Stimulated activated naive CD8-positive, alpha-beta T cell treated with anti-CD3 and anti-CD28 coated beads, Interleukin-15, Interleukin-2, amounts not matched to agents 100 ng/mL and 50 ng/mL, for 24 hours (primary cell): ENCODE data around the gene MITF.

Source experiments
- H3K27ac Mint-ChIP-seq: one replicate; pipeline ENCODE4 v1.8.0; 2021; ENCODE audit warnings: mild to moderate bottlenecking, mixed read lengths
- H3K27me3 Mint-ChIP-seq: one replicate; pipeline ENCODE4 v1.8.0; 2021; ENCODE audit warnings: mixed read lengths
- H3K36me3 Mint-ChIP-seq: one replicate; pipeline ENCODE4 v1.8.0; 2021; ENCODE audit warnings: low read depth, mixed read lengths
- H3K4me1 Mint-ChIP-seq: one replicate; pipeline ENCODE4 v1.8.0; 2021; ENCODE audit warnings: low read depth, mixed read lengths
- H3K4me3 Mint-ChIP-seq: one replicate; pipeline ENCODE4 v1.8.0; 2021; ENCODE audit warnings: mild to moderate bottlenecking, mixed read lengths
- H3K9me3 Mint-ChIP-seq: one replicate; pipeline ENCODE4 v1.8.0; 2021; ENCODE audit warnings: mixed read lengths

Gene MITF

GRCh38 chr3:69959581-69959980 lies 220.3 kb downstream of the MITF start:
- no peaks in the 10 kb centered on the region for H3K36me3 Mint-ChIP-seq
- no peaks in the 10 kb centered on the region for H3K27me3 Mint-ChIP-seq
- no peaks in the 10 kb centered on the region for H3K9me3 Mint-ChIP-seq
- H3K27ac Mint-ChIP-seq = no peak overlapping the region
- no peak overlapping the region for H3K4me3 Mint-ChIP-seq
- no peaks in the 10 kb centered on the region for H3K4me1 Mint-ChIP-seq

- no peaks in the 10 kb centered on the region for H3K4me1 Mint-ChIP-seq
- H3K4me3 Mint-ChIP-seq = no peak overlapping the region
- no peaks in the 10 kb centered on the region for H3K27me3 Mint-ChIP-seq
Measured at GRCh38 chr3:69961706-69962439, 222.6 kb downstream of the MITF start.

GRCh38 chr3:69963643-69964042 lies 224.4 kb downstream of the MITF start:
- H3K9me3 Mint-ChIP-seq = no peaks in the 10 kb centered on the region
- H3K27ac Mint-ChIP-seq = no peak overlapping the region
- H3K4me1 Mint-ChIP-seq = no peaks in the 10 kb centered on the region
- no peaks in the 10 kb centered on the region for H3K36me3 Mint-ChIP-seq
- no peaks in the 10 kb centered on the region for H3K27me3 Mint-ChIP-seq
- H3K4me3 Mint-ChIP-seq = no peak overlapping the region

More at GRCh38 chr3:69961706-69962439, 222.6 kb downstream of the MITF start:
- Mint-ChIP-seq H3K9me3 (no peaks in the 10 kb centered on the region), H3K36me3 (no peaks in the 10 kb centered on the region), H3K27ac (no peak overlapping the region)

GRCh38 chr3:69967156-69967555 lies 227.9 kb downstream of the MITF start:
- Mint-ChIP-seq H3K27me3 (no peaks in the 10 kb centered on the region), H3K4me1 (no peaks in the 10 kb centered on the region), H3K9me3 (no peaks in the 10 kb centered on the region), H3K36me3 (no peaks in the 10 kb centered on the region), H3K4me3 (no peak overlapping the region), H3K27ac (no peak overlapping the region)

GRCh38 chr3:69970827-69971226 lies 231.6 kb downstream of the MITF start:
- Mint-ChIP-seq H3K9me3 (no peaks in the 10 kb centered on the region), H3K4me3 (no peak overlapping the region), H3K27me3 (no peaks in the 10 kb centered on the region), H3K36me3 (no peaks in the 10 kb centered on the region), H3K4me1 (no peaks in the 10 kb centered on the region), H3K27ac (no peak overlapping the region)

- no peak overlapping the region for H3K27ac Mint-ChIP-seq
- no peak overlapping the region for H3K4me3 Mint-ChIP-seq
- no peaks in the 10 kb centered on the region for H3K9me3 Mint-ChIP-seq
- no peaks in the 10 kb centered on the region for H3K36me3 Mint-ChIP-seq
- H3K4me1 Mint-ChIP-seq = no peaks in the 10 kb centered on the region
- H3K27me3 Mint-ChIP-seq = no peaks in the 10 kb centered on the region
Measured at GRCh38 chr3:69972672-69973071, 233.4 kb downstream of the MITF start.

- Mint-ChIP-seq H3K27ac (no peak overlapping the region), H3K9me3 (no peaks in the 10 kb centered on the region), H3K4me1 (no peaks in the 10 kb centered on the region), H3K36me3 (no peaks in the 10 kb centered on the region), H3K4me3 (no peak overlapping the region), H3K27me3 (no peaks in the 10 kb centered on the region)
Measured at GRCh38 chr3:69976021-69976420, 236.8 kb downstream of the MITF start.

- Mint-ChIP-seq H3K4me1 (no peaks in the 10 kb centered on the region), H3K27me3 (no peaks in the 10 kb centered on the region), H3K27ac (no peak overlapping the region), H3K36me3 (no peaks in the 10 kb centered on the region), H3K9me3 (no peaks in the 10 kb centered on the region), H3K4me3 (no peak overlapping the region)
Measured at GRCh38 chr3:69983546-69984265, 244.4 kb downstream of the MITF start.

- Mint-ChIP-seq H3K36me3 (no peaks in the 10 kb centered on the region), H3K9me3 (peaks cover 4% of the 10 kb centered on the region), H3K4me3 (no peak overlapping the region), H3K27ac (no peak overlapping the region), H3K27me3 (no peaks in the 10 kb centered on the region), H3K4me1 (no peaks in the 10 kb centered on the region)
Measured at GRCh38 chr3:69985266-69985665, 246.0 kb downstream of the MITF start.

- Mint-ChIP-seq H3K4me3 (no peak overlapping the region), H3K9me3 (peaks cover 4% of the 10 kb centered on the region), H3K4me1 (no peaks in the 10 kb centered on the region), H3K36me3 (no peaks in the 10 kb centered on the region), H3K27ac (no peak overlapping the region), H3K27me3 (no peaks in the 10 kb centered on the region)
Measured at GRCh38 chr3:69986419-69986818, 247.2 kb downstream of the MITF start.

- Mint-ChIP-seq H3K9me3 (peaks cover 4% of the 10 kb centered on the region), H3K36me3 (no peaks in the 10 kb centered on the region), H3K27me3 (no peaks in the 10 kb centered on the region), H3K27ac (no peak overlapping the region), H3K4me3 (no peak overlapping the region), H3K4me1 (no peaks in the 10 kb centered on the region)
Measured at GRCh38 chr3:69987833-69988232, 248.6 kb downstream of the MITF start.

- Mint-ChIP-seq H3K36me3 (no peaks in the 10 kb centered on the region), H3K4me3 (no peak overlapping the region), H3K27ac (no peak overlapping the region), H3K27me3 (no peaks in the 10 kb centered on the region), H3K4me1 (no peaks in the 10 kb centered on the region), H3K9me3 (peaks cover 4% of the 10 kb centered on the region)
Measured at GRCh38 chr3:69993757-69994156, 254.5 kb downstream of the MITF start.

- H3K9me3 Mint-ChIP-seq = peaks cover 4% of the 10 kb centered on the region
- H3K27me3 Mint-ChIP-seq = no peaks in the 10 kb centered on the region
- no peaks in the 10 kb centered on the region for H3K4me1 Mint-ChIP-seq
- no peak overlapping the region for H3K4me3 Mint-ChIP-seq
- no peaks in the 10 kb centered on the region for H3K36me3 Mint-ChIP-seq
- no peak overlapping the region for H3K27ac Mint-ChIP-seq
Measured at GRCh38 chr3:69994919-69995318, 255.7 kb downstream of the MITF start.

- H3K27ac Mint-ChIP-seq = no peak overlapping the region
Measured at GRCh38 chr3:69997631-69998307, 258.5 kb downstream of the MITF start.

GRCh38 chr3:69998759-69999139 lies 259.5 kb downstream of the MITF start:
- no peaks in the 10 kb centered on the region for H3K4me1 Mint-ChIP-seq

More at GRCh38 chr3:69997631-69998307, 258.5 kb downstream of the MITF start:
- Mint-ChIP-seq H3K9me3 (peaks cover 4% of the 10 kb centered on the region), H3K4me1 (no peaks in the 10 kb centered on the region), H3K27me3 (no peaks in the 10 kb centered on the region), H3K36me3 (no peaks in the 10 kb centered on the region), H3K4me3 (no peak overlapping the region)

More at GRCh38 chr3:69998759-69999139, 259.5 kb downstream of the MITF start:
- no peak overlapping the region for H3K4me3 Mint-ChIP-seq
- no peaks in the 10 kb centered on the region for H3K27me3 Mint-ChIP-seq
- no peak overlapping the region for H3K27ac Mint-ChIP-seq
- peaks cover 4% of the 10 kb centered on the region for H3K9me3 Mint-ChIP-seq
- H3K36me3 Mint-ChIP-seq = no peaks in the 10 kb centered on the region
